ENCODE results near the gene MPC2.
A peak's percentile ranks its signal among the peaks of the same experiment; 100 is the strongest.

MPC2 gene

DNA sequence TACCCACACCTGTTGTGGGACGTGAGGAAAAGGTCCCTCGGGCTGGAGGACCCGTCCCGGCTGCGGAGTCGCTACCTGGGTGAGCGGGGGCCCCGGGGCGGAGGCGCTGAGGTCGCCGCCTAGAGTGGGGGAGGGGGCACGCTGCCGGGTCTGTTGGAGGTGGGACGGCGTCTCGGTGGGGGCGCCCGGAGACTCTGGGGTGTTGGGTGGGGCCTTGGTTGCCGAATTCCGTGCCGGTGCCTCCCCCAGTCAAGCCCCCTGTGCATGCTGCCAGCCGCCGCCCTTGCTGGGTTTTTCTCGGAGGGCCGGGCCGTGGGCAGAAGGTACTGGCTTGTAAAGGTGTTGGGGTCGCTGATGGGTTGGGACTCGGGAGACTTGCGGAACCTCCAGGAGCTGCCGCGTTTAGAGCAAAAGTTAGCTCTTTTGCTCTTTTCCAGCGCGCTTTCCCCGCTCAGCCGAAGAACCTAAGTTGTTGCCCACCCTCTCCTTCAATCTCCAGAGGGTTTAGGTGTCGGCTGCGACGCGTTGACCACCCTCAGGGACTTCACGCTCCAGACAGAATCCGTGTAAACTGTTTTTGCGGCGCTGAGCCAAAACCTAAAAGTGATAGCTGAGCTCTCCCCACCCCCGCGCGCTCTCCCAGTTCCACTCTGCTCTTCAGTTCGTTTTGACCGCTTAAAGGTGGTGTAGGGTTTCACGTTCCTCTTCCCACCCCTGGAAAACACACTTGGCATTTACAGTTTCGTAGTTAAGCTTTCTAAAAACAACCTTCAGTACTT is at the start of gene MPC2:
TSS of gene MPC2 (minus strand) at position 143 of the 779 bp plus-strand sequence. CDS start 1,231 bp downstream, outside the sequence.
- H3K36me3 ChIP-seq (ENCODE audit: control insufficient read depth, insufficient read depth, low read length) = no peaks in the 10 kb centered on the region
- DNase-seq (ENCODE audit: extremely low read depth, insufficient read length) = peak; percentile 79
- peak within 1 kb of the TSS; percentile 78 for H3K4me3 ChIP-seq (replicated peaks; ENCODE audit: low read depth, low read length)
- TF ChIP-seq, protein P1, sequence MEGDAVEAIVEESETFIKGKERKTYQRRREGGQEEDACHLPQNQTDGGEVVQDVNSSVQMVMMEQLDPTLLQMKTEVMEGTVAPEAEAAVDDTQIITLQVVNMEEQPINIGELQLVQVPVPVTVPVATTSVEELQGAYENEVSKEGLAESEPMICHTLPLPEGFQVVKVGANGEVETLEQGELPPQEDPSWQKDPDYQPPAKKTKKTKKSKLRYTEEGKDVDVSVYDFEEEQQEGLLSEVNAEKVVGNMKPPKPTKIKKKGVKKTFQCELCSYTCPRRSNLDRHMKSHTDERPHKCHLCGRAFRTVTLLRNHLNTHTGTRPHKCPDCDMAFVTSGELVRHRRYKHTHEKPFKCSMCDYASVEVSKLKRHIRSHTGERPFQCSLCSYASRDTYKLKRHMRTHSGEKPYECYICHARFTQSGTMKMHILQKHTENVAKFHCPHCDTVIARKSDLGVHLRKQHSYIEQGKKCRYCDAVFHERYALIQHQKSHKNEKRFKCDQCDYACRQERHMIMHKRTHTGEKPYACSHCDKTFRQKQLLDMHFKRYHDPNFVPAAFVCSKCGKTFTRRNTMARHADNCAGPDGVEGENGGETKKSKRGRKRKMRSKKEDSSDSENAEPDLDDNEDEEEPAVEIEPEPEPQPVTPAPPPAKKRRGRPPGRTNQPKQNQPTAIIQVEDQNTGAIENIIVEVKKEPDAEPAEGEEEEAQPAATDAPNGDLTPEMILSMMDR (IDR thresholded peaks at IDR 0.05; ENCODE audit: insufficient read depth, low read length, poor library complexity, severe bottlenecking) = no peak
- H3K27me3 ChIP-seq (replicated peaks; ENCODE audit: control insufficient read depth, insufficient read depth, low read length) = no peaks in the 10 kb centered on the region

DNA sequence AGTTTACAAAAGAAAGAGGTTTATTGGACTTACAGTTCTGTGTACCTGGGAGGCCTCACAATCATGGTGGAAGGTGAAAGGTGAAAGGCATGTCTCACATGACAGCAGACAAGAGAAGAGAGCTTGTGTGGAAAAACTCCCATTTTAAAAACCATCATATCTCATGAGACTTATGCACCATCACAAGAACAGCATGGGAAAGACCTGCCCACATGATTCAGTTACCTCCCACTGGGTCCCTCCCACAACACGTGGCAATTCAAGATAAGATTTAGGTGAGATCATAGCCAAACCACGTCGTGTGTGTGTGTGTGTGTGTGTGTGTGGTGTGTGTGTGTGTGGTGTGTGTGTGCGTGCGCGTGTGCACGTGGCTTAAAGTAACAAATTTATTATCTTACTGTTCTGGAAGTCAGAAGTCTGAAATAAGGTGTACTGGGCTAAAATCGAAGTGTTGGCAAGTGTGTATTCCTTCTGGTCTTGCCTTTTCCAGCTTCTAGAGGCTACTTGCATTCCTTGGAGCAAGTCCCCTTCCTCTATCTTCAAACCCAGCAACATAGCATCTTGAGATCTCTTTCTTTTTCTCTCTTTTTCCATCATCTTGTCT is 48.1 kb upstream of the MPC2 start:
- Histone ChIP-seq H3K4me3 (replicated peaks; ENCODE audit: low read depth, low read length) (no peak overlapping the region), H3K27me3 (replicated peaks; ENCODE audit: control insufficient read depth, insufficient read depth, low read length) (no peaks in the 10 kb centered on the region), H3K36me3 (ENCODE audit: control insufficient read depth, insufficient read depth, low read length) (peaks cover 2% of the 10 kb centered on the region)
- DNase-seq (ENCODE audit: extremely low read depth, insufficient read length) = no peak
- TF ChIP-seq, protein P1 (IDR thresholded peaks at IDR 0.05; ENCODE audit: insufficient read depth, low read length, poor library complexity, severe bottlenecking) = no peak

DNA sequence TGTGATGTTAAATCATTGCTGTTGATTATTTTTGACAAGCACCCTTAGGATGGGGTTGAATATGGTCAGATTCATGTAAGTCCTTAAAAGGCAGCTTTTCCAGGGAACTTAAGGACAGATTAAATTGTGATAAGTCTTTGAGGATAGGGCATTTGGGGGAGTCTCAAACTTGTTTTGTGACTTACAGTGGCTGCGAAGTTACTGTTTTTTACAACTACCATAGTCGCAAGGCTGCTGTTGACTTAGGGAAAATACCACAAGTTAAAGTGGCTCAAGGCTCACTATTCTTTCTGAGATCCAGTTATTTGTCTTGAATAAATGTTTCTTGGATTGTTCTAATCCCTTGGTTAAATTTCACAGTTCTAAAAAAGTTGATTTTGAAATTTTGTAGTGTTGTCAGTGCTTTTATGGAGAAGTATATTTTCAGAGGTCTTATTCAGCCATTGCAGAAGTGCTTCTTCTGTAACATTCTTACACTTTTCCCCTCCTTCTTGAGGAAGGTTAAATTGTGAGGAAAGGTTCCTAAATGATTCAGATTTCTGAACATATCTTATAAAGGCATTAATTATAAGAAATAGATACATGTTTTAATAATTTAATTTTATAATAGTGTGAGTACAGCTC is 47.0 kb upstream of the MPC2 start:
- no peak overlapping the region for H3K4me3 ChIP-seq (replicated peaks; ENCODE audit: low read depth, low read length)
- H3K36me3 ChIP-seq (ENCODE audit: control insufficient read depth, insufficient read depth, low read length) = peaks cover 2% of the 10 kb centered on the region
- TF ChIP-seq, protein P1 (IDR thresholded peaks at IDR 0.05; ENCODE audit: insufficient read depth, low read length, poor library complexity, severe bottlenecking) = no peak
- no peak for DNase-seq (ENCODE audit: extremely low read depth, insufficient read length)
- H3K27me3 ChIP-seq (replicated peaks; ENCODE audit: control insufficient read depth, insufficient read depth, low read length) = no peaks in the 10 kb centered on the region

GRCh38 chr1:167981933-167982332 is 45.1 kb upstream of the MPC2 start:
- no peak overlapping the region for H3K4me3 ChIP-seq (replicated peaks; ENCODE audit: low read depth, low read length)
- no peaks in the 10 kb centered on the region for H3K27me3 ChIP-seq (replicated peaks; ENCODE audit: control insufficient read depth, insufficient read depth, low read length)
- no peak for DNase-seq (ENCODE audit: extremely low read depth, insufficient read length)
- H3K36me3 ChIP-seq (ENCODE audit: control insufficient read depth, insufficient read depth, low read length) = peaks cover 5% of the 10 kb centered on the region
- TF ChIP-seq, protein P1 (IDR thresholded peaks at IDR 0.05; ENCODE audit: insufficient read depth, low read length, poor library complexity, severe bottlenecking) = no peak

GRCh38 chr1:167977245-167977644 is 40.4 kb upstream of the MPC2 start:
- Histone ChIP-seq H3K36me3 (ENCODE audit: control insufficient read depth, insufficient read depth, low read length) (peaks cover 5% of the 10 kb centered on the region; the same call in 1 of the 2 replicates), H3K27me3 (replicated peaks; ENCODE audit: control insufficient read depth, insufficient read depth, low read length) (no peaks in the 10 kb centered on the region), H3K4me3 (replicated peaks; ENCODE audit: low read depth, low read length) (no peak overlapping the region)
- TF ChIP-seq, protein P1 (IDR thresholded peaks at IDR 0.05; ENCODE audit: insufficient read depth, low read length, poor library complexity, severe bottlenecking) = no peak
- DNase-seq (ENCODE audit: extremely low read depth, insufficient read length) = no peak

Measured in GM06990 (cell line).